Muscle of leg (tissue), 11 donors: ENCODE data around the gene LHX4. TPM values are rescaled to one million over a fixed set of nuclear protein-coding genes. Genes with fewer than 3 reads are reported as not detected.

Source experiments
- DNase-seq: peaks from one replicate; pipeline ENCODE4 v3.0.0; 2013
- H3K27ac ChIP-seq: one replicate; pipeline ENCODE4 v1.5.1; 2013; ENCODE audit warnings: mild to moderate bottlenecking, low read length, control low read depth
- H3K27me3 ChIP-seq: one replicate; pipeline ENCODE4 v1.6.1; 2013; ENCODE audit warnings: low read length; ENCODE audit not compliant: control insufficient read depth, insufficient read depth
- H3K36me3 ChIP-seq: one replicate; pipeline ENCODE4 v1.6.1; 2013; ENCODE audit warnings: low read length; ENCODE audit not compliant: control insufficient read depth, insufficient read depth
- H3K4me1 ChIP-seq: one replicate; pipeline ENCODE4 v1.6.1; 2013; ENCODE audit warnings: low read length; ENCODE audit not compliant: control insufficient read depth, insufficient read depth
- H3K4me3 ChIP-seq: one replicate; pipeline ENCODE4 v1.5.1; 2013; ENCODE audit warnings: low read length, control low read depth
- H3K9me3 ChIP-seq: replicated peaks from 2 replicates; pipeline ENCODE4 v1.6.1; 2013; ENCODE audit warnings: low read depth, low read length; ENCODE audit not compliant: control insufficient read depth
- WGBS: methylation state at CpG from one replicate; pipeline ENCODE4 v1.1.5; 2013; ENCODE audit warnings: missing lambda C conversion rate; ENCODE audit not compliant: insufficient coverage; 5-methylcytosine and 5-hydroxymethylcytosine counted together
- polyA plus RNA-seq, 8 donors: library from polyadenylated mRNA; unstranded; fragments of 120-200 nt; gene quantifications; one replicate each; pipeline versions ENCODE4 v1.2.1 to v1.2.3, GENCODE V29; 2013; ENCODE audit warnings: inconsistent platforms in 1 of 8, low replicate concordance in 1 of 8; ENCODE audit not compliant: insufficient read length in 8 of 8, insufficient read depth in 1 of 8
- total RNA-seq: library from RNA; stranded (reverse); fragments of 120-200 nt; gene quantifications from one replicate; pipeline ENCODE4 v1.2.4, GENCODE V29; 2013

The LHX4 gene
- total and polyA plus RNA-seq, 9 donors, result 0.04 to 2.1 (median 1.1) TPM

DNA sequence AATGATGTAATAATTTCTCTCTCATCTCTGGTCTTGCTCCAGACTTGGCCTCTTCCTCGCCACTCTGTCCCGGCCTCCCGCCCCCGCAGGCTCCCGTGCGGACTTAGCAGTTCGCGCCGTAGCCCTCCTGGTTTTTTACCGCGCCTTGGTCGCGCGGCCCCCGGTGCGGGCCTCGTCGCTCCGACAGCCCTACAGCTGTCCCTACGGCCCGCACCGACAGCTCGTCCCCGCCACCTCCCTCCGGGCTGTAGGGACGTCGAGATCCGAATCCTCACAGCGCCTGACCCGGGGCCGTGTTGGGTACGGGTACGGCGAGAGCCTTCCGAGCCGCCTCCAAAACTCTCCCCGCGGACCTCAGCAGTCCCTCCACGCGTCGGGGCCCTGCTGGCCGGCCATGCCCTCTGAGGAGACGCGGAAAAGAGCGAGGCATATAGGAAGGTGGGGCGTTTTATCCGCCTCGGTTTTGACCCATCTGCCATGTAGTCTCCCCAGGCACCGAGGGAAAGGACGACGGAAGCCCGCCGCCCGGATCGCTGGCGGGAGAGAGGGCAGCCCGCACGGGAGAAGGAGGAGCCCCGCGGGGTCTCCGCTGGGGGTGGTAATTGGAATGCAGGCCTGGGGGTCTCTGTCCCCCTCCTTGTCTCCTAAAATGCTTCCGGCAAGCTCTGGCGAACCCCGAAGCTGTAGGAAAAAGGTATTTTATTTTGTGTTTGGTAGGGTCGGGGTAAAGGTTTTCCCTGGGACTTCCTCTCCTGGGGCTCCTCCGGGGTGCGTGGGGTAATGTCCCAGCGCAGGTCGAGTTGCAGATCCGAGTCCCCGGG is 3.3 kb downstream of the LHX4 start:
- peaks cover 55% of the 10 kb centered on the region for H3K4me1 ChIP-seq
- DNase-seq, result no peak
- H3K4me3 ChIP-seq, result no peak overlapping the region
- H3K9me3 ChIP-seq, result no peaks in the 10 kb centered on the region
- peaks cover 93% of the 10 kb centered on the region for H3K27me3 ChIP-seq
- no peaks in the 10 kb centered on the region for H3K36me3 ChIP-seq
- no peak overlapping the region for H3K27ac ChIP-seq
- 1% methylated on average over 49 of the region's 71 CpGs for WGBS

DNA sequence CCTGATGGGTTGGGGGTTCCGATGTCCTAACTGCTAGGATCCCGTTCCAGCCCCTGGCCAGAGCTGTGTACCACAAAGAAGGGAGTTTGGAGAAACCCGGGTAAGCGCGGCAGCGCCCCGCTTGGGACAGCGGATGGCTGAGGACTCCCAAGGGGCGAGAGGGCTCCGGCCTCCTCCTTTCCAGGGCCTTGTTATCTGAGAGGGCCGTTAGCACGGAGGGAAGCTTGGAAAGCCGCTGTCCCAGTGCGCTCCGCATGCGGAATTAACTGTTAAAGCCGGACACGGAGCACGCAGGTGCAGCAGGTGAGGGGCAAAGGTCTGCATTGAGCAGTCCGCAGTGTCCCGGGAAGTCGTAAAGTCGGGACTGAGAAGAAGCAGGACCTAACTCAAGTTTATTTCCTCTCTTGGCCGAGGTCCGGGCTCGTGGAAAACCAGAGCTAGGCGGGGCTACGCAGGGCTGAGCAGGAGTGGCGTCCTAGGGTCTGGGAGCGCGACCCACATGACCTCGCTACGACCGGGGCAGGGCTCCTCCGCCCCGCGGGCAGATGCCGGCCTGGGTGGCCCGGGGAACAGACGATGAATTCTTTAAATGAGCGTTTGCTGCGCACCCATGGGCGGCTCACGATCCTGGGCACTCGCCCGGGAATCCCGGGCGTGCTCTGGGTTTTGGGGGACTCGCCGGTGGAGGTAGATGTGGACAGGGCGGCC is 4.5 kb downstream of the LHX4 start:
- Histone ChIP-seq H3K27ac (no peak overlapping the region), H3K36me3 (no peaks in the 10 kb centered on the region), H3K27me3 (peaks cover 91% of the 10 kb centered on the region), H3K4me3 (no peak overlapping the region), H3K4me1 (peaks cover 49% of the 10 kb centered on the region), H3K9me3 (no peaks in the 10 kb centered on the region)
- no peak for DNase-seq
- WGBS, result under 1% methylated on average over 51 of the region's 51 CpGs

- no peak for DNase-seq
- no peak overlapping the region for H3K4me3 ChIP-seq
These were observed 5.0 kb downstream of the LHX4 start for GRCh38 chr1:180235077-180235501.

DNA sequence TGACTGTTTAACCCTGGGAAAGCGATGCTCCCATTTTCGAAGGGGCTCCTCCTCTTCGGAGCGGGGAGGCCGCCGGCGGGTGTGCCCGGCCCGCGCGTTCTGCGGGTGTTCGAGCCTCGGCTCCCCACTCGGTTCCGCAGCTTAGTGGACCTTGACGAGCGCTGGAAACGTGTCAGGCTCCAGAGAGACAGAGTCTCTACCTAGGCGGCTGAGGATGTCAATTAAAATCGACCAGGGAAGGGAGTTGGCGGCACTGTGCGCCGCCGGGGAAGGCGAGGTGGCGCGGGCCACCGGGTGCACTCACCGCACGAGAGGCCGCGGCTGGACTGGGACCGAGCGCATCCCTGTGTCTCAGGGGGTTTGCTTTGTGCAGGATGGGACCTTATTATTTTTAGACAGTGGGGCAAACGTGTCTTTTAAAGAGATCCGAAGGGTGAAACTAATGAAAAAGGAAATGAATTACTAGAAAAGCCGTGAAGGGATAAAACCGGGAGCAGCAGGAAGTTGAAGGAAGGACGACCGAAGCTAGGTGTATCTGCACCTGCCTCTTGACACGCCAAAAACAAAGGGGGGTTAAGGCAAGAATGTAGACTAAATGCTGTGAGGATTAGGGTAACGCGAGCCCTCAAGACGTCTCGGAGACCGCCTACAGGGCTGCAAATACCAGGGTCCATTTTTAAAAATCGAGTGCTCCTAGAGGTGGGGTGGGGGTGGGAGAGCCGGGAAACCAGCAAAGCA is 5.6 kb downstream of the LHX4 start:
- no peaks in the 10 kb centered on the region for H3K9me3 ChIP-seq
- no peak for DNase-seq
- WGBS, result 2% methylated on average over 49 of the region's 49 CpGs
- peaks cover 43% of the 10 kb centered on the region for H3K4me1 ChIP-seq
- no peak overlapping the region for H3K27ac ChIP-seq
- H3K36me3 ChIP-seq, result no peaks in the 10 kb centered on the region
- no peak overlapping the region for H3K4me3 ChIP-seq
- peaks cover 90% of the 10 kb centered on the region for H3K27me3 ChIP-seq

More at GRCh38 chr1:180235077-180235501, 5.0 kb downstream of the LHX4 start:
- Histone ChIP-seq H3K27me3 (peaks cover 92% of the 10 kb centered on the region), H3K9me3 (no peaks in the 10 kb centered on the region), H3K36me3 (no peaks in the 10 kb centered on the region), H3K27ac (no peak overlapping the region), H3K4me1 (peaks cover 49% of the 10 kb centered on the region)
- WGBS, result 0% methylated on average over 19 of the region's 30 CpGs

- WGBS, result 1% methylated on average over 8 of the region's 16 CpGs
- peaks cover 32% of the 10 kb centered on the region for H3K4me1 ChIP-seq
These were observed 6.8 kb downstream of the LHX4 start for GRCh38 chr1:180236698-180237509.

DNA sequence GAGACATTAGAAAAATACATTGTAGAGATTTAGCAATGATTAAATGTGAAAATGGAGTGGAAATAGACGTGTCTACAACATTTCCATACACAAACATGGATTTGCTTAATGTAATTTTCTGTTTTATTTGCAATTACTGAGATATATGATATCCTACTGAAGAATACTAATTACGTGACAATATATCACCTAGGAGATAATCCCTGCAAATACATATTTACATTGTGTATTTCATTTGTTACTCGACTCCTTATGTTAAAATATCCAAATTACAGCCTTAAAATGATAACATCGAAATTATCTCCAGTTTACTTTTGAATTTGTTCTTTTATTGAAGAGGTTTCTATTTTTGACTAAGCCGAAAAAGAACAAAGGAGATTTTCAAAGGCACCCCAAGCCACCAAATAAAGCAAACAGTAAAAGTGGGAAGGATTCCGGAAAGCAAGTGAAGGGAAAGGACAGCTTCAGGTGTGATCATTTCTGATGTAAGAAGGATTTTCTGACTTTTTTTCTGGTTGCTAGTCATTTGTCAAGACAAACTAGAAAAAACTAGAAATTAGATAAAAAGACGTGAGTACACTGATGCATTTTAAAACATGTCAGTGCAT is 7.9 kb downstream of the LHX4 start:
- peaks cover 27% of the 10 kb centered on the region for H3K4me1 ChIP-seq
- no peak overlapping the region for H3K27ac ChIP-seq
- H3K4me3 ChIP-seq, result no peak overlapping the region
- H3K27me3 ChIP-seq, result peaks cover 86% of the 10 kb centered on the region
- no peak for DNase-seq
- H3K36me3 ChIP-seq, result no peaks in the 10 kb centered on the region
- no peaks in the 10 kb centered on the region for H3K9me3 ChIP-seq
- WGBS, result no CpG with 5 or more reads among the region's 7 CpGs

More at GRCh38 chr1:180236698-180237509, 6.8 kb downstream of the LHX4 start:
- no peaks in the 10 kb centered on the region for H3K9me3 ChIP-seq
- H3K27me3 ChIP-seq, result peaks cover 90% of the 10 kb centered on the region
- H3K36me3 ChIP-seq, result no peaks in the 10 kb centered on the region
- H3K27ac ChIP-seq, result no peak overlapping the region
- no peak for DNase-seq
- no peak overlapping the region for H3K4me3 ChIP-seq

- no peaks in the 10 kb centered on the region for H3K9me3 ChIP-seq
- H3K27ac ChIP-seq, result no peak overlapping the region
- no peaks in the 10 kb centered on the region for H3K36me3 ChIP-seq
- peaks cover 20% of the 10 kb centered on the region for H3K4me1 ChIP-seq
- H3K4me3 ChIP-seq, result no peak overlapping the region
- no peak for DNase-seq
- WGBS, result 0% methylated on average over 5 of the region's 7 CpGs
- peaks cover 86% of the 10 kb centered on the region for H3K27me3 ChIP-seq
These were observed 8.6 kb downstream of the LHX4 start for GRCh38 chr1:180238675-180239074.

- Histone ChIP-seq H3K36me3 (no peaks in the 10 kb centered on the region), H3K27me3 (peaks cover 81% of the 10 kb centered on the region), H3K4me1 (peaks cover 17% of the 10 kb centered on the region), H3K9me3 (no peaks in the 10 kb centered on the region), H3K4me3 (no peak overlapping the region), H3K27ac (no peak overlapping the region)
- 0% methylated on average over 2 of the region's 10 CpGs for WGBS
- DNase-seq, result no peak
These were observed 9.4 kb downstream of the LHX4 start for GRCh38 chr1:180239145-180240096.
